Measurements from ENCODE around the gene GSG1L2. TPM values are rescaled to one million over a fixed set of nuclear protein-coding genes. Genes with fewer than 3 reads are reported as not detected.

Gene GSG1L2
- polyA plus RNA-seq, 1 donor from 2014 or later = not detected

Other genes with a start within 250 kb of the GSG1L2 start
- 142 TPM for gene STX8, start 246.3 kb downstream of the GSG1L2 start, polyA plus RNA-seq
- gene CFAP52, start 245.4 kb downstream of the GSG1L2 start, polyA plus RNA-seq = not detected
- not detected for gene USP43, start 176.6 kb downstream of the GSG1L2 start, polyA plus RNA-seq
- not detected for gene DHRS7C, start 30.5 kb downstream of the GSG1L2 start, polyA plus RNA-seq
- gene GLP2R, start 3.8 kb upstream of the GSG1L2 start, polyA plus RNA-seq = not detected
- gene RCVRN, start 83.2 kb upstream of the GSG1L2 start, polyA plus RNA-seq = not detected